Measurements from ENCODE around the gene CEP104.

Gene CEP104

DNA sequence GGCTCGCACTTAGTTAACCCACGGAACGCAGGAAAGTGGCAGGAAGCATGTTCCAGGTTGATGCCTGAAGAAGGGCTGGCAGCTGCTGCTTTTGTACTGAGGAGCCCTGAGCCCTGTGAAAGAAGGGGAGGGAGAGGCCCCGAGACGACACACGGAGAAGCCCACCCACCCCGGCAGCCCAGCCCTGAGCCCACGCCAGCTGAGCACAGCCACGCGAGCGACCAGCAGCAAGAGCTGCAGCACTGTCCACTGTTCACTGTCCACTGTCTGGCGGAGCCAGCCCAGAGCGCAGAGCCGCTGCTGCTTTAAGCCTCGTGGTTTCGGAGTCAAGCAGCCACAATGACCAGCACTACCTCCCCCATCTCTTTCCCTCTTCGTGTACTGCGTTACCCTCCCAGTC lies 66.1 kb downstream of the CEP104 start:
- no peak for DNase-seq

DNA sequence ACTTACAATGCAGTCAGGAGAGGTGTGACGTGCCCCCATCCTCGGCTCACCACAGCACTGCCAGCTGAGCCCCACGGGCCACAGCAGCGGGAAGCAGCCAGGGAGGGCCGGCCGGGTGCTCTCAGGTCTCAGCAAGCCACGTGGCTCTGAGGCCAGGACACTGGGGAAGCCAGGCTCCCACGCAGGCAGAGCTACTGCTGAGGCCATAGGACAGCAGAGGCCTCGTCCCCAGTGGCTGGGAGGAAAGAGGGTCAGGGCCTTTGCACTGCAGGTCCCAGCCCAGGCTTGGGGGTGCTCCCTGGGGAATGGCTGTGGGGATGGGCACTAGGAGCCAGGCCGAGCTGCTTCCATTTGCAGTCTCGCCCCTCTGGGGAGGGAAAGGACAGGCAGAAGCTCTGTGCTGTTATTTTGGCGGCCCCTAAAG lies 66.5 kb downstream of the CEP104 start:
- no peak for DNase-seq

DNA sequence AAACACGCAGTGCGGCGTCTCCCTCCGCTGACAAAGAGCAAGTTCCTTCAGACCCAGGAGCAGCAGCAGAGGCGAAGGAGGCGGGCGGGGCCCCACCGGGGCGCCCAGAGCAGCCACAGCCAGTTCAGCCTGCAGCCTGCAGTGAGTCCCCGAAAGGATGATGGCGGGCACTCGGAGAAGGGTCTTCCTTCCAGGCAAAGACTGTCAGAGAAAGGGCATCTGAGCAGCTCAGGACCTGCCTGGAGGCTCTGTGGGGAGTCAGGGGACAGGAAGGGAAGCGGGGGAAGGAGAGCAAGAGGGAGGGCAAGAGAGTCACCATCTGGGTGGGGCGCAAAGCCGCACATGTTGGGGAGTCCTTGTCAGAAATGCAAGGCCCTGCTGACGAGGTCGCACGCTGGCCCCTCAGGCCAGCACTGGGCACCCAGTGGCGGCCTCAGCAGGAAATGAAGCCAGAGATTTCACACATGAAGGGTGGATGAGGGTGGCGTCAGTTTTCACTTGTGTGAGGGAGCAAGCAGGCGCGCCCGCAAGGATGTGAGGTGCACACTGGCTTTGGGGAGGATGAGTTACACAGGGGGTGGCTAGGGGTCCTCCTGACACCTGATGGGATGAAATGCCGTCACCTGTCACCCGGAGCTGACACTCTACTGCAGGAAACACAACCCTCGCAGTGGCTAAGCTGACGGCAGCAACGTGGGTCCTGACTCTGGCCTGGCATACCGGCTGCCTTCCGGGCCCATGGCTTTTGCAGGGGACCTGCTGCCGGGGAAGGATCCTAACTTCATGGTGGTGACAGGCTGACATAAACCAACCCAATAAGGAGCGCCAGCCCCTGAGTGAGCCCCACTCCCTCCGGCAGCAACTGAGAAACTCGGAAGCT lies 67.3 kb downstream of the CEP104 start:
- no peak for DNase-seq

DNA sequence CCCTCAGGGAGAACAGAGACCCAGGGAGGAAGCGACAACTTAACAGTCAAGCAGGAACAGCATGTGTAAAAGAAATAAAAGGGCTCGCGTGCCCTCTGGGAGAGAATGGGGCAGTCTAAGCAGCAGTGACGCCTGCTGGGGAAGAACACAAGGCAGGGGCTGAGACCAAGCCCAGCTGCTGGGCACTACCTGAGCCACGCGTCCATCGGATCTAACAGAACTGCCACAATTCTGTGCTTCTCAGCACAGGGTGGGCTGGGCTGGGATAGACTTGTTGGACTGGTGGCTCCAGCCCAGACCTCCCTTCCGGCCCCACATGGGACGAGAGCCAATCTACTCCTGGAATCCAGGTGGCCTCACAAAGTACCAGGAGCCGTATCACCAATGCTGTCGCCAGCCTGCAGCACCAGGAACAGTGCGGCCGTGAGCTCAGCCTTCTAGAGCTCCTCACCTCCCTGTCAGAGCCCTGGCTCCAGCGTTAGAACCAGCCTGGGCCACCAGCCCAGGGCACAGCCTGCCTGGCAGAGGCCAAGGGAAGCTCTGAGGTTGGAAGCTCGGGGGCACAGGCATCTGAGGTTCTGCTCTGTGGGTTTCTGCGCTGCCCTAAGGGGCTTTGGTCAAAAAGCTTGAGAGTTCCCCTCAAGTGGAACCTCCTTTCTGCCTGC lies 68.1 kb downstream of the CEP104 start:
- DNase-seq = no peak

DNA sequence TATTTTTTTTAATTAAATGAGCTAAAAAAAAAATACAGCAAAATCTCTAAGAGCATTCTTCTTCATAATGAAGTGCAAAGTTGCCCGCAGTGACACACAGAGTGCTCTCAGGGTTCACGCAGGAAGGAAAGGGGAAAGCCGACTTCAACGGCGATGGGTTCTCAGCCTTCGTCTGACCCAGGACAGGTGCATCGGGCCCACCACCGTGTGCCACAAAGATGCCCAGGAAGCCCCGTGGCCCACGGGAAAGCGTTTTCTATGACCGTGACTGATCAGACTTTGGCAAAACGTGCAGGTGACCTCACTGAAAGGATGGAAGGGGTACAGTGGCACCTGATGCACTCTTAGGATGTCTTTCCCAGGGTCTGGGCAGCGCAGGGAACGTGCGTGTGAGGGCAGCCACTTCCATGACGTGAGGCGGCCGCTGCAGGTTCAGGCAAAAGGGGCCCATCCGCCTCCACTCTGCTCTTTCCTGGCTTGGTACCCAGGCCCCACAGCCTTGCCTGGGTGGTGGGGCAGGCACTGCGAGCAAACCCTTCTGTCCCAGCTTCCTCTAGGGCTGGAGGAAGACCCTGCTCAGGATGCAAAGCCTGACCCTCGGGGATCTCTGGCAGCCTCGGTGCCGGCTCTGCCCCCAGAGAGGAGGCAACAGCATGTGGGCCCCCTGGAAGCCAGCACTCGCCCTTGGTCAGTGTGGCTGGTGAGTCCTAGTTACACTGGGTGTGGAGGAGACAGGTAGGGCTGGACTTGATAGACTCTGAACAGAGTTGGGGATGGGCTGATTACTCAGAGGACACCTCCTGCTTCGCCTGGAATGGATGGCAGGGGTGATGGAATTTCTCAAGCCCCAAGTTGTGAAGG lies 69.0 kb downstream of the CEP104 start:
- no peak for DNase-seq

DNA sequence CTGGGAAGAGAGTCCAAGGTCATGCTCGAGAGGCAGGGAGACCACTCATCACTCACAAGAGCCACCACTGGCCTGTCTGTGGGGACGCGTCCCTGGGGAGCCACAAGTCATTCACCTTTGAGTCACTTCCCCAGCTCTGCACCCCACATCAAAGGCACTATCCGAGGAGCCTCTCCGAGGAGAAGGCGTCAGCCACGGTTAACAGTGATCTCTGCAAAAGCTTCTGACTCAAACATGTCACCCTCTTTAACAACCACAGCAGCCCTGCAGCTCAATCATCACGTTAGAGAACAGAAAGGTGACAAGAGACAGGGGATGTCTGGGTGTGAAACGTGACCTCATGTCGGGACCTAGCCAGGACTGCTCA lies 69.7 kb downstream of the CEP104 start:
- DNase-seq = no peak

DNA sequence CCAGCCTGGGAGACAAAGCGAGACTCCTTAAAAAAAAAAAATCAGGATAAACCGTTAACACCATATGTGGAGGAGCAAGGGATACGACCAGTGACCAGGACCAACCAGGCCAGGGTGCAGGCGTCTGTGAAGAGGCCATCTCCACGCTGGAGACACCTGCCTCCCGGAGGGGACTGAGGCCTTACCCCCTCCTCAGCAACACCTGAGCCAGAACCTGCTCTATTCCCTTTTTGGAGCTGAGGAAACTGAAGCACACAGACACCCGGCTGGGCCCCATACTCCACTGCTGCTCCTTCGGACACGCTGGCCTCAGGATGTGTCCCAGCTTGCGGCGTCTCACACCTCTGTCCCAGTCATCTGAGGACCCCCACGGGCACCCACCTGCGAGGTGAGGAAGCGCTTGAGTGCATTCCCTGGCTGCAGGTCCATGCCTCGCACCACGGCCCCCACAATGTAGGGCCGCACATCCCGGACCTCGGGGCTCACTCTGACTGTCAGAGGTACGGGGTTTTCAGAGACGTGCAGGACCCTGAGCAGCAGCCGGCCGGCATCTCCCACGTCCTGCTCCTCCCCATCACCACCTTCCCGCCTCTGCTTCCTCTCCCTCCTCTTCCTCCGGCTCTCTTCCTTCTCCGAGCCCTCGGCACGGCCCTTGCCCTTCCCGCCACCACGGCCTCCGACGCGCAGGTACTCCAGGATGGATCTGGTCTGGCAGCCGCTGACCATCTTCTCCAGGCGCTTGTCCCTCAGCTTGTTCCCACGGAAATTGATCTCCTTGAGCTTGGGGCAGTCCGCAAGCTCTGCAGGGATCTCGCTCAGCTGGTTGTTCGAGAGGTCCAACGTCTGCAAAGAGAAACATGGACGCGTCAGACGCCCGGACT lies 70.3 kb downstream of the CEP104 start:
- DNase-seq = no peak

DNA sequence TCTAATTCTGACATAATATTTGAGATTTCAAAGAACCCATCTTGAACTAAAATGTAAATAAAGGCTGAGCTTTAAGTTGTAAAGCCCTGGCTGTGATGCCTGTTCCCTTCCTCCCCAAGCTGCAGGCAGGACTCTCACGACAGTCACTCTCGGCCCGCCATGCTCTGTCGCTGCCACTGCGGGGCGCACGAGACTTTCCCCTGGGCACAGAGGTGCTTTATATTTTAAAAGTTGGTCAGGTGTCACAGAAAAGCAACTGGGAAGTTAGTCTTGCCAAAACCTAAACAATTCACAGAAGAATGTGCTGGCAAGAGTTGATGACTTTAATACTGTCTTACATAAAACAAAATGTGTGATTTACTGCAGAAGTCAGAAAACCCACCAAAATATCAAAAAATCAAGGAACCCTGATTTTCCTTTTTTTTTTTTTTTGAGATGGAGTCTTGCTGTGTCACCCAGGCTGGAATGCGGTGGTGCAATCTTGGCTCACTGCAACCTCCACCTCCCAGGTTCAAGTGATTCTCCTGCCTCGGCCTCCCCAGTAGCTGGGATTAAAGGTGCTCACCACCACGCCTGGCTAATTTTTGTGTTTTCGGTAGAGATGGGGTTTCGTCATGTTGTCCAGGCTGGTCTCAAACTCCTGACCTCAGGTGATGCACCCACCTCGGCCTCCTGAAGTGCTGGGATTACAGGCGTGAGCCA lies 71.4 kb downstream of the CEP104 start:
- DNase-seq = no peak

DNA sequence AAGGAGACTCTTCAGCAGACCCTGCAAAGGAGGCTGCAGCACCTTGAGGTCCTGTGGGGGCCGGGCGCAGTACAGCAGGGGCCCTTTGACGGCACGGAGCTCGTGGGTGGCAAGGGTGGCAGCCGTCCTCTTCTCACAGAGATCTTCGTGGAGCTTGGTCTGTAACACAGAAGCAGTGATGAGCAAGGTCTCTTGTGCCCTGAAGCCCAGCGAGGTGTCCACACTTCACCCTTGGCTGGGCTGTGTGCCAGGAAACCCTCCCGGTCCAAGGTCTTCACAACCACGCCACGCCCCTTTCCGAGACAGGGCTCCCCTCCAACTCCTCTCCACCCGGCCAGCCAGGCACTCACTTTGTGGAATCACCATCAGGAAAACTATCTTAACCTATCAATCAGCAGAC lies 72.0 kb downstream of the CEP104 start:
- DNase-seq = no peak

DNA sequence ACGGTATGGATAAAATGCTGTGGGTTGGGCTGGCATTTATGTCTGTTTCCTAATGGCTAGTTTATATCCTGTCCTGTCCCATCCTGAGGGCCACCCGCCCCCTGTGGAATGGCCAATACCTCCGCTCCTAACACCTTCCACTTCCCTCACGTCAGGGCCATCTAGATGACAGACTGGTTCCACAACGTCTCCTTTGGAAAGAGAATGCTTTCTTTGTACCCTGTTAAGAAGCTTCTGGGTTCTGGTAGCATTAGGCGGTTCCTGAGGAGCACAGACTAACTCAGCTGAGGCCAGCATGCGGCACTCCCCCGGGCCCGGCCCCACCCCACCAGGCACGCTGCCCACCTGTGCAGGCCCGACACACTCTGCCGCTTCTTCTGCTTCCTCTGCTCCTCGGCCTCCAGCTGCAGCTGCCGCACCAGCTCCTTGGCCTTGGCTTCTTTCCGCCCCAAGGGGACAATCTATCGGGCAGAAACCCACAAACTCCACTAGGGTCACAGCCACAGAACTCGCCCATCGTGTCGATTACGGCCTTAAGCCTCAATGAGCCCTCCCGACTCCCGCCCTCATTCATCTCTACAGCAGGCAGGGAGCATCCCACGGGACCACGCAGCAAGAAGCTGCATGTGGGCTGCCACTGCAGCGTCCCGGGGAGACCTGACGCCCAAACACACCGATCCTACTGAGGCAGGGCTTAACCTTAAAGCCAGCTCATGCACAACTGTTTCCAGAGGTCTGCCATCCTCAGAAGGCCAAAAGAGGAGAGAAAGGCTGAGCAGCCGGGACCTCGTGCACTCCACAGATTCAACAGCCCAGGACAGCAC lies 73.1 kb downstream of the CEP104 start:
- no peak for DNase-seq

DNA sequence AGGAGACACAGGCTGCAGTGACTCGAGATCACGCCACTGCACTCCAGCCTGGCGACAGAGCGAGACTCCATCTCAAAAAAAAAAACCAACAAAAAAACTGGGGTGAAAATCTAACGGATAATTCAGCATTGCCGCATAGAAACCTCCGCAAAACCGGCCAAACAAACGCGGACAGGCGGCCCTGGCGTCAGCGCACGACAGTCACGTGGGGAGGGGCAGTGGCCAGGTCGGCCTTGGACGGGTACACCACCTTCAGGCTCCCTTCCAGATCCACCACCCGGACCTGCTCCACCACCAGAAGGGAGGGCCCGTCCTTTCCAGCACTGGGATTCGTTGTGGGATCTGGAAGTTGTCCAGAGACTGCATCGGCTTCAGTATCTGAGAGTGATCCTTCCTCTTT lies 76.1 kb downstream of the CEP104 start:
- no peak for DNase-seq

DNA sequence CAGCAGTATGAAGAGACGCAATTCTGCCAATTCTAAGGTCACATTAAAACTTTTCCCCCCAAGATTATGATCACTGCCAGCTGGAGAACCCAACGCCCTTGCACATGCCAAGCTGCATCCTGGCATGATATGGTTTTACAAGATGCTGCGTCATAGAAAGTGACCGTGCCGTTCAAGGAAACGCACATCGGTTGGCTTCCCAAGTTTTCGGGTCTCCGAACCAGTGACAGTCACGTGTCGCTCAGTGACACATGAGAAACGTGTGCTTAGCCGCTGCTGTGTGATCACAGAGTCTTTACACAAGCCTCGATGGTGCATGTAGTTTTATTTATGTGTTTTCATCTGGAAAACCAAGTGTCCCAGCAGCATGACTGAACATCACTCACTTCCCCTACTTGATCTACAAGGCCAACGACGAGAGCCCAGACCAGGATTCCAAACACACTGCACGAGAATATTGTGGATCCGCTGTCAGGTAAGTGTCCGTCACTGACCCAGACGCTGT lies 77.0 kb downstream of the CEP104 start:
- no peak for DNase-seq

DNA sequence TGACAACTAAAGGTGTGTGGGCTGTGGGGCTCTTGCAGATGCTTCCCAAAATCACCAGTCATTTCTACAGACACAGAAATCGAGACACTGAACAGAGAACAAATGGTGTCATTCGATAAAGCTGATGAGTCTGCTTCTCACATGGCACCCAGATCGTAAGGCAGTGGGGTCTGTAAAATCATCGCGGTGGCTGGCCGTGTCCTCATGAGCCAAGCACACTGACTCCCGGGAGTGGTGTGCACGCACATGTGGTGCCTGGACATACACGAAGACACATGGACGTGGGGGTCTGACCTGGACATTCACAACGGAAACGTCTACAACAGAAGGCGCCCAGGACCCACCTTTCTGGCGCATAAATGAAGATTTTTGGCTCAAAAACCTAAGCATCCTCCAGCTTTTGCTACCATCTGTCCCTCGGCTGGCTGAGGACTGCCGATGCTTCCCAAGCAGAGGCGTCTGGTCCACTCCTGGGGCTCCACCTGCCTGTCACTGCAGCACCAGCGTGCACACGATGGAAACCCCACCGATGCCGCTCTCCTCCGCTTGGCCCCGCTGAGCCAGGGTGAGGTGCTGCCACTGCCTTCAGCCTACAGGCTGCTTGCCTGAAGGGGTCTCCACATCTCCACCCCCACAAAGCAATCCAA lies 77.6 kb downstream of the CEP104 start:
- DNase-seq = no peak

DNA sequence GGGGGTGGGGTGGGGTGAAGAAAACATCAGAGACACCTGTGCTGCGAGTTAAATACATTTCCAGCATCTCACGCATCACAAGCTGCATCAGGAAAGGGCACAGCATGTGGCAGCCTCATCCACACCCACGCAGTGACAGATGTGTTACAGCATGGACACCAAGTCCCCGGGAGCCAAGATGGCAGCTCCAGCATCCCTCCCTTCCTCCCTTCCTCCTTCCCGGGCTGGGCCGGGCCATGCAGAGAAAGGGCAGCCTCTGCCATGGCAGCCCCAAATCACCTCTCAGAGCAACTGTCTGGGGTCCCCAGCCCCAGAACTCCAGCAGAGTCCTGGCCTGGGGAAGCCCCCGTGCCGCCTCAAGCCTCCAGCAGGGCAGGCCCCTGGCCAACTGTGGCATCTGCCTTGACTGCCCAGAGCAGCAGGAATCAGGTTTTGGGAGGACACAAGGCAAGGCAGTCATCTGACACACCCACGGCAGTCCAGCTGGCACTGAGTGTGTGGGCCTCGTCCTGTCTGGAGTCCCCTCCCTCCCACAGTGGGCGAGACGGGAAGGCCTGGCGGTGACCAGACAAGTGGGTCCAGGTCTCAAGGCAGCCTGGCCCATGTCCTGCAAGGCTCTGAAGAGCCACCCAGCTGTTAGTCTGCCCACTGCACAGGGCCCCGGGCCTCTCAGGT lies 78.3 kb downstream of the CEP104 start:
- DNase-seq = no peak

DNA sequence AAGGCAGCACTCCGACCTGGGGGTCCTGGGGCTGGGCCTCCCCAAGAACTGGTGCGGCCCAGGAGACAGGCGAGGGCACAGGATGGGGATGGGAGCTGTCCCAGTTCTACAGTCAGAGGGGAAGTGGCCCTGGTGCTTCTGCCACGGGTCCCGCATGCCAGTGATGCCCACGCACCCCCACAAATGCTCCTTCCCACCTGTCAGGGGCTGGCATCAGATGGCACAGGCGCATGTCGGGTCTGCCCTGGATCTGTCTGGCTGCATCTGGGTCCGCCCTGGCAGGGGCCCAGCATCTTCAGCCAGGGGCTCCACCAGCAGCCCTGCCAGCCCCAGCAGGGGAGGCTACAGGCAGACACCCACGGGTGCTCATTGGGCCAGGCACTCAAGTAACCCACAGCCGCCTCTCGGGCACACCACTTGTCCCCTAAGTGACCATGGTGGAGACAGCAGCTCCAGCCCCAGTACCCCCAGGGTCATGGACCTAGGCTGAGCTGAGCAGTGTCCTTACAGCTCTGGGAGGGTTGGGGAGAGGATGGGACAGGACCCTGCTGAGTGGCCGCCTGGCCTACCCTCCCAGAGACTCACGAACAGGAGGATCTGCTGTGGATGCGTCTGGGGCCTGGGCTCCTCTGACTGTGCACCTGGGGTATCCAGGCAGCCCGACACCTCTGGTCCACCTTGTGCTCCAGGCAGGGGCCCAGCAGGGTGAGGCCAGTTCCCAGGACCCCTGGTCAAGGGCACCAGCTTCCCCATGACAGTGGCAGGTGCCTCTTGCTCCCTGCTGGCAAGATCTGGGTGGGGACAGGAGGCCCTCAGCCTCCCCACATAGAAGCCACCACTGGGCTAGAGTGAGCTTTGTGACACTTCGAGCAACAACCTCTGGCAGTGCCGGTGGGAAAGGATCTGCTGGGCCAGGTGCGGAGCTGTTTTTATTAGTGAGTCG lies 79.1 kb downstream of the CEP104 start:
- no peak for DNase-seq

DNA sequence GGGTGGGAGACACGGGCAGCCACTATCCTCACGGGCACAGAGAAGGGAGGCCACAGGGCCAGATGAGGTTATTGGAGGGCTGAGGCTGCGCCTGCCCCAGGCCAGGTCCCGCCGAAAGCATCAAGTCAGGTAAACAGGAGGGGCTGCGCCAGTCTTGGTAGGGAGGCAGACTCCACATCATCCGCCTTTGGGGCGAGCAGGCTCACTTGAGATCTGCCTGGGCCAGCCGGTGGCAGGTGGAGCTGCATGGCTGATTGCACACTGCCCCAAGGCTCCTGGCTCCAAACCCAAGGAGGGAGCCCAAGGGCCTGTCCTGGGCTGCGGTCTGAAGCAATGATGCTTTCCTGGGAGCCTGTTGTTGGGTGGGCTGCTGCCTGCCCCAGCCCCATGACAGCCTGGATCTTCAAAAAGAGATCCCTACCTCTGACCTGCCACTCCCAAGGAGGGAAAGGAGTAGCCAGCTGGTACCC lies 79.9 kb downstream of the CEP104 start:
- no peak for DNase-seq

DNA sequence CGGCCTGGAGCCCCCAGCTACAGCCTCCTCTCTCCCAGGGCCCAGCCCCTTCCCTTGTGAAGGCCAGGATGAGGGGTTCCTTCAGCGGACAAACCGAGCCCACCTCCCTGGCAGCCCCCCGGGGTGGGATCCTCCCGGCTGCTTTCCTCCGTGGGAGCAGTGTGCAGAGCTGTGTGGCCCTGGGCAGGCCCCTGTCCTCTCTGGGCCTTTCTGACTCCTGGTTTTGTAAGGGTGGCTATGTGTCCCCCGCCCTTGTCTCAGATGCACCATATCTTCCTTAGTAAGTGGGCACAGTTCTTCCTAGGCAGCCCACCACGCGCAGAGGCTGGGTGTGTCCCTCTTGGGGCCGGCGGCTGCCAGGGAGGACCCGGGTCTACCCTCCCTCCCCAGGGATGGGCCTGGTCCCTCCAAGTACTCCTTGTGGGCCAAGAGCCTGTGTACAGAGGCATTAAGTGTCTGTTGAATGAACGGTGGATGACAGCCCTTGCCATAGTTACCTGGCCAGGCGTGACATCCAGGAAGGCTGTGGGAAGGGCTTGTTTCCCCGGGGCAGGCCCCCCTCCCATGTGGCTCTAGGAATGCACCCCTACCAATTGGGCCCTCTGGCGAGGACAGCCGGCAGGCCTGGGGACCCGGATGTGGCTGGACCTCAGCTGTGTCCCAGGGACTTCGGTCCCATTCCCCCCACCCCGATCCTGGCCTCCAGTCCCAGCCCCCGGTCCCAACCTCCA lies 80.6 kb downstream of the CEP104 start:
- no peak for DNase-seq
